CD14-positive monocyte (primary cell): ENCODE results near the gene GRM8. TPM values are rescaled to one million over a fixed set of nuclear protein-coding genes. Genes with fewer than 3 reads are reported as not detected.

ENCODE experiments used
- DNase-seq, 3 donors: peaks; one replicate each; pipeline ENCODE4 v3.0.0-alpha.2; 2011 to 2022
- H2AFZ ChIP-seq: 2 replicates; pipeline ENCODE4 v1.6.0; 2012; ENCODE audit warnings: mild to moderate bottlenecking, low read depth, low read length, inconsistent platforms; ENCODE audit not compliant: insufficient read depth, poor library complexity, severe bottlenecking
- H3K27ac ChIP-seq, 2 donors: 1 replicate in 1 of 2; 2 replicates in 1 of 2; pipeline ENCODE4 v1.5.1; 2012 to 2013; ENCODE audit warnings: low read length in 2 of 2, control low read depth in 1 of 2, inconsistent platforms in 1 of 2, low read depth in 1 of 2, mild to moderate bottlenecking in 1 of 2
- H3K27me3 ChIP-seq, 2 donors: one replicate each; pipeline versions ENCODE4 v1.6.0 to v1.6.1; 2011 to 2013; ENCODE audit warnings: low read length in 2 of 2; ENCODE audit not compliant: control insufficient read depth in 2 of 2, insufficient read depth in 2 of 2
- H3K36me3 ChIP-seq, 2 donors: replicated peaks in 1 of 2; 1 replicate in 1 of 2; 2 replicates in 1 of 2; pipeline versions ENCODE4 v1.5.1 to v1.6.1; 2012 to 2013; ENCODE audit warnings: low read length in 2 of 2, control low read depth in 1 of 2, inconsistent platforms in 1 of 2, mild to moderate bottlenecking in 1 of 2; ENCODE audit not compliant: insufficient read depth in 2 of 2, control insufficient read depth in 1 of 2
- H3K4me1 ChIP-seq, 2 donors: 1 replicate in 1 of 2; 2 replicates in 1 of 2; pipeline versions ENCODE4 v1.5.1 to v1.6.1; 2012 to 2013; ENCODE audit warnings: low read length in 2 of 2, control low read depth in 1 of 2, inconsistent platforms in 1 of 2, mild to moderate bottlenecking in 1 of 2, moderate library complexity in 1 of 2; ENCODE audit not compliant: insufficient read depth in 2 of 2, control insufficient read depth in 1 of 2
- H3K4me2 ChIP-seq: replicated peaks from 2 replicates; pipeline ENCODE3; 2012; ENCODE audit warnings: low read length, moderate library complexity, mild to moderate bottlenecking; ENCODE audit not compliant: poor library complexity, severe bottlenecking; ENCODE audit errors: extremely low read depth
- H3K4me3 ChIP-seq, 3 experiments: fragments of 200-600 bp in 1 of 3; sonication (generic) in 1 of 3; replicated peaks in 1 of 3; 1 replicate in 2 of 3; 2 replicates in 1 of 3; pipeline ENCODE4 v1.5.1; 2011 to 2013; ENCODE audit warnings: low read length in 3 of 3, mild to moderate bottlenecking in 3 of 3, control low read depth in 2 of 3, low read depth in 2 of 3, inconsistent platforms in 1 of 3, moderate library complexity in 1 of 3
- H3K79me2 ChIP-seq: 2 replicates; pipeline ENCODE4 v1.6.0; 2012; ENCODE audit warnings: mild to moderate bottlenecking, control low read depth, inconsistent platforms, low read length, moderate library complexity; ENCODE audit not compliant: insufficient read depth
- H3K9ac ChIP-seq: 2 replicates; pipeline ENCODE4 v1.6.0; 2017; ENCODE audit warnings: low read length, mild to moderate bottlenecking; ENCODE audit not compliant: insufficient read depth, poor library complexity, severe bottlenecking
- H3K9me3 ChIP-seq, 2 donors: replicated peaks in 1 of 2; 1 replicate in 1 of 2; 2 replicates in 1 of 2; pipeline versions ENCODE4 v1.5.1 to v1.6.1; 2012 to 2013; ENCODE audit warnings: low read length in 2 of 2, control low read depth in 1 of 2; ENCODE audit not compliant: control insufficient read depth in 1 of 2, insufficient read depth in 1 of 2
- H4K20me1 ChIP-seq: 2 replicates; pipeline ENCODE4 v1.6.0; 2012; ENCODE audit warnings: mild to moderate bottlenecking, low read length, control low read depth, moderate library complexity; ENCODE audit not compliant: insufficient read depth
- H3K27ac Mint-ChIP-seq, 7 donors: one replicate each; pipeline ENCODE4 v1.8.0; 2020; ENCODE audit warnings: mild to moderate bottlenecking in 7 of 7, mixed read lengths in 7 of 7, moderate library complexity in 6 of 7, inconsistent platforms in 2 of 7
- H3K27me3 Mint-ChIP-seq, 3 donors: one replicate each; pipeline ENCODE4 v1.8.0; 2021 to 2022; ENCODE audit warnings: low read depth in 3 of 3, mild to moderate bottlenecking in 3 of 3, mixed read lengths in 3 of 3, moderate library complexity in 3 of 3, inconsistent platforms in 1 of 3
- H3K36me3 Mint-ChIP-seq, 2 donors: one replicate each; pipeline ENCODE4 v1.8.0; 2020; ENCODE audit warnings: mixed read lengths in 2 of 2, inconsistent platforms in 1 of 2, mild to moderate bottlenecking in 1 of 2
- H3K4me1 Mint-ChIP-seq: one replicate; pipeline ENCODE4 v1.8.0; 2020; ENCODE audit warnings: mild to moderate bottlenecking, mixed read lengths
- H3K4me3 Mint-ChIP-seq, 2 donors: one replicate each; pipeline ENCODE4 v1.8.0; 2020; ENCODE audit warnings: mild to moderate bottlenecking in 2 of 2, mixed read lengths in 2 of 2, moderate library complexity in 1 of 2
- H3K9me3 Mint-ChIP-seq, 7 donors: one replicate each; pipeline ENCODE4 v1.8.0; 2020 to 2022; ENCODE audit warnings: mixed read lengths in 7 of 7, mild to moderate bottlenecking in 6 of 7, moderate library complexity in 6 of 7, inconsistent platforms in 2 of 7
- CTCF ChIP-seq: fragments of 200-600 bp; IDR thresholded peaks from one replicate; pipeline ENCODE4 v1.8.0; 2022; ENCODE audit warnings: antibody characterized with exemption, mild to moderate bottlenecking
- WGBS: methylation state at CpG from one replicate; pipeline ENCODE4 v1.1.5; 2013; ENCODE audit warnings: missing lambda C conversion rate; ENCODE audit not compliant: insufficient coverage; 5-methylcytosine and 5-hydroxymethylcytosine counted together
- intact Hi-C, 2 donors: fragments of 100-400 bp; cut with micrococcal nuclease; formaldehyde crosslinking; loops; one replicate each; pipeline versions ENCODE4 v1.15.0 to v1.15.1; 2023
- polyA plus RNA-seq, 3 donors: library from polyadenylated mRNA; depleted of rRNA in 1 of 3; unstranded in 2 of 3; stranded (reverse) in 1 of 3; fragments of 300-500 nt in 2 of 3; fragments of >200 nt in 1 of 3; fragmentation: Illumina TruSeq in 2 of 3; gene quantifications; 1 replicate in 2 of 3; 2 replicates in 1 of 3; pipeline ENCODE4 v1.2.3, GENCODE V29; 2012 to 2021

GRM8 gene
- polyA plus RNA-seq, 3 donors, result not detected

DNA sequence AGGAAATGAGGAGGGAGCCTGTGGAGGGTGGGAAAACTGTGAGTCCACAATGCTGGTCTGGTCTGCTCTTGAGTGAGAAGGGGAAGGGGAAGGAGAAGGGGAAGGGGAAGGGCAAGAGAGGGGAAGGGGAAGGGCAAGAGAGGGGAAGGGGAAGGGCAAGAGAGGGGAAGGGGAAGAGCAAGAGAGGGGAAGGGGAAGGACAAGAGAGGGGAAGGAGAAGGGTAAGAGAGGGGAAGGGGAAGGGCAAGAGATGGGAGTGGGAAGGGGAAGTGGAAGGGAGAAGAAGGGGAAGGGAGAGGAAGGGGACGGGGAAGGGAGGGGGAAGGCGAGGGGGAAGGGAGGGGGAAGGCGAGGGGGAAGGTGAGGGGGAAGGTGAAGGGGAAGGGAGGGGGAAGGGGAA lies 213.2 kb downstream of the GRM8 start:
- no peak overlapping the region for H2AFZ ChIP-seq
- no peaks in the 10 kb centered on the region for H3K27me3 ChIP-seq
- H3K4me1 ChIP-seq, result no peaks in the 10 kb centered on the region
- H3K79me2 ChIP-seq, result no peaks in the 10 kb centered on the region
- no peak overlapping the region for H3K4me3 ChIP-seq
- WGBS, result no CpG with 5 or more reads among the region's 3 CpGs
- peaks cover 4 to 6% of the 10 kb centered on the region in 2 donors for H3K9me3 ChIP-seq
- Mint-ChIP-seq H3K27ac (no peak overlapping the region), H3K4me1 (no peaks in the 10 kb centered on the region), H3K4me3 (no peak overlapping the region), H3K27me3 (peaks cover 0 to under 1% (median 0%) of the 10 kb centered on the region in 3 donors), H3K36me3 (no peaks in the 10 kb centered on the region), H3K9me3 (peaks cover 0 to 14% (median 0%) of the 10 kb centered on the region in 7 donors)
- no peak overlapping the region for H3K4me2 ChIP-seq
- H3K9ac ChIP-seq, result no peak overlapping the region
- intact Hi-C loops, result no loop called here
- no peaks in the 10 kb centered on the region for H3K36me3 ChIP-seq
- DNase-seq, result no peak
- H3K27ac ChIP-seq, result no peak overlapping the region
- no peak for TF ChIP-seq CTCF
- no peaks in the 10 kb centered on the region for H4K20me1 ChIP-seq

- H3K4me1 Mint-ChIP-seq, result no peaks in the 10 kb centered on the region
- Histone ChIP-seq H3K79me2 (no peaks in the 10 kb centered on the region), H2AFZ (no peak overlapping the region), H3K4me3 (no peak overlapping the region), H3K9me3 (peaks cover 4 to 7% of the 10 kb centered on the region in 2 donors), H4K20me1 (no peaks in the 10 kb centered on the region), H3K9ac (no peak overlapping the region), H3K27ac (no peak overlapping the region), H3K4me2 (no peak overlapping the region), H3K36me3 (no peaks in the 10 kb centered on the region), H3K4me1 (no peaks in the 10 kb centered on the region), H3K27me3 (no peaks in the 10 kb centered on the region)
- intact Hi-C loops, result no loop called here
- H3K4me3 Mint-ChIP-seq, result no peak overlapping the region
- H3K9me3 Mint-ChIP-seq, result peaks cover 0 to 10% (median 2%) of the 10 kb centered on the region in 7 donors
- no peak for TF ChIP-seq CTCF
- 86% methylated on average over 1 of the region's 6 CpGs for WGBS
- H3K27me3 Mint-ChIP-seq, result peaks cover 0 to 2% (median 0%) of the 10 kb centered on the region in 3 donors
- H3K36me3 Mint-ChIP-seq, result no peaks in the 10 kb centered on the region
- no peak overlapping the region for H3K27ac Mint-ChIP-seq
- no peak for DNase-seq
Measured at GRCh38 chr7:127035203-127035849, 217.4 kb downstream of the GRM8 start.
